ENCODE data around the gene P4HA2.

GRCh38 chr5:132233811-132234683 lies 6.4 kb upstream of the P4HA2 start:
- TF ChIP-seq CTCF (conservative IDR thresholded peaks at IDR 0.05; ENCODE audit: low read length), result no peak
- TF ChIP-seq EZH2phosphoT487 (IDR thresholded peaks at IDR 0.05; ENCODE audit: borderline replicate concordance, low read depth, low read length), result no peak
